GM12878 (cell line): ENCODE measurements around the gene RAD52. TPM values are rescaled to one million over a fixed set of nuclear protein-coding genes. Genes with fewer than 3 reads are reported as not detected.

Experiments
- BCL11A ChIP-seq: IDR thresholded peaks from 2 replicates; pipeline ENCODE4 v1.6.1; 2011; ENCODE audit warnings: low read depth, low read length
- BCL3 ChIP-seq: IDR thresholded peaks from 2 replicates; pipeline ENCODE4 v1.6.1; 2011; ENCODE audit warnings: borderline replicate concordance, low read depth, mild to moderate bottlenecking, moderate library complexity, low read length; ENCODE audit not compliant: insufficient read depth, poor library complexity, severe bottlenecking
- BHLHE40 ChIP-seq, 2 experiments: fragments of 450-650 bp in 1 of 2; IDR thresholded peaks; 2 replicates each; pipeline ENCODE4 v1.6.1; 2011 to 2017; ENCODE audit warnings: low read depth in 2 of 2, borderline replicate concordance in 1 of 2, improper control_type of control experiment in 1 of 2, low read length in 1 of 2, mild to moderate bottlenecking in 1 of 2
- CUX1 ChIP-seq: IDR thresholded peaks from 2 replicates; pipeline ENCODE4 v1.6.1; 2012; ENCODE audit warnings: improper control_type of control experiment, low read depth, low read length; ENCODE audit not compliant: insufficient replicate concordance
- ETV6 ChIP-seq, 2 experiments: fragments of 450-650 bp in 1 of 2; IDR thresholded peaks in 1 of 2; conservative IDR thresholded peaks in 1 of 2; 2 replicates each; pipeline ENCODE4 v1.6.1; 2014; ENCODE audit warnings: antibody characterized with exemption in 1 of 2, borderline replicate concordance in 1 of 2, low read depth in 1 of 2, mild to moderate bottlenecking in 1 of 2, moderate library complexity in 1 of 2
- FOXM1 ChIP-seq: IDR thresholded peaks from 2 replicates; pipeline ENCODE4 v1.6.1; 2012; ENCODE audit warnings: low read depth, mild to moderate bottlenecking, inconsistent platforms, low read length, moderate library complexity
- GABPA ChIP-seq: IDR thresholded peaks from 2 replicates; pipeline ENCODE4 v1.6.1; 2014; ENCODE audit warnings: antibody characterized with exemption, low read depth, mild to moderate bottlenecking, inconsistent platforms
- HDGF ChIP-seq: fragments of 450-650 bp; IDR thresholded peaks from 2 replicates; pipeline ENCODE4 v1.6.1; 2016; ENCODE audit warnings: antibody characterized with exemption
- IKZF2 ChIP-seq, 2 experiments: fragments of 450-650 bp; IDR thresholded peaks; 2 replicates each; pipeline ENCODE4 v1.6.1; 2017; ENCODE audit warnings: mild to moderate bottlenecking in 2 of 2, moderate library complexity in 2 of 2
- JUNB ChIP-seq: IDR thresholded peaks from 2 replicates; pipeline ENCODE4 v1.6.1; 2016; ENCODE audit warnings: antibody characterized with exemption, mild to moderate bottlenecking
- MAX ChIP-seq: IDR thresholded peaks from 2 replicates; pipeline ENCODE4 v1.6.1; 2012; ENCODE audit warnings: low read depth, low read length, improper control_type of control experiment
- MTA2 ChIP-seq: fragments of 450-650 bp; IDR thresholded peaks from 2 replicates; pipeline ENCODE4 v1.6.1; 2016; ENCODE audit warnings: low read depth, mild to moderate bottlenecking, moderate library complexity
- MYB ChIP-seq: fragments of 150-350 bp; IDR thresholded peaks from 2 replicates; pipeline ENCODE4 v1.6.1; 2014; ENCODE audit warnings: mild to moderate bottlenecking, low read depth, low read length, borderline replicate concordance
- NR2C1 ChIP-seq: fragments of 450-650 bp; IDR thresholded peaks from 2 replicates; pipeline ENCODE4 v1.6.1; 2017; ENCODE audit warnings: antibody characterized with exemption, mild to moderate bottlenecking, moderate library complexity
- POLR2AphosphoS2 ChIP-seq: IDR thresholded peaks from 2 replicates; pipeline ENCODE4 v1.6.1; 2011; ENCODE audit warnings: low read depth, mild to moderate bottlenecking, low read length, improper control_type of control experiment, moderate library complexity
- SMAD1 ChIP-seq: fragments of 450-650 bp; IDR thresholded peaks from 2 replicates; pipeline ENCODE4 v1.6.1; 2018; ENCODE audit warnings: mild to moderate bottlenecking, low read depth; ENCODE audit not compliant: partially characterized antibody
- ZNF384 ChIP-seq: IDR thresholded peaks from 2 replicates; pipeline ENCODE4 v1.6.1; 2012; ENCODE audit warnings: low read depth, mild to moderate bottlenecking, low read length, improper control_type of control experiment, borderline replicate concordance
- ZNF592 ChIP-seq: fragments of 450-650 bp; IDR thresholded peaks from 2 replicates; pipeline ENCODE4 v1.6.1; 2017; ENCODE audit warnings: mild to moderate bottlenecking, moderate library complexity
- polyA plus RNA-seq, 11 experiments: library from polyadenylated mRNA; depleted of rRNA in 4 of 11; unstranded in 6 of 11; stranded (reverse) in 5 of 11; fragments of >200 nt; fragmentation: Nextera tagmentation in 4 of 11; fragmentation: Illumina TruSeq in 1 of 11; extraction: Ambion mirVana in 4 of 11; extraction: Trizol in 1 of 11; gene quantifications; 1 replicate in 1 of 11; 2 replicates in 10 of 11; pipeline versions ENCODE4 v1.2.1 to v1.2.3, GENCODE V29; 2011 to 2016; ENCODE audit warnings: inconsistent platforms in 2 of 11, missing spikeins in 2 of 11, low read depth in 1 of 11
- total RNA-seq, 4 experiments: library from RNA; depleted of rRNA in 3 of 4; stranded (reverse); fragments of >200 nt in 3 of 4; fragmentation: Illumina TruSeq in 1 of 4; extraction: Trizol in 1 of 4; gene quantifications; 2 replicates each; pipeline versions ENCODE4 v1.2.1 to v1.2.3, GENCODE V29; 2013 to 2021

RAD52 gene
- total and polyA plus RNA-seq, 10 of the 15 experiments (the other 5 are each of a cell fraction or from before 2014, with no cell fraction given), result 2.0 to 15.7 (median 8.9) TPM

GRCh38 chr12:958588-959123 is 9.2 kb upstream of the RAD52 start (continued):
- peak; percentile 82 to 84 for TF ChIP-seq IKZF2 (IDR thresholded peaks at IDR 0.05)
- TF ChIP-seq ZNF384, result no peak
- TF ChIP-seq HDGF, result peak; percentile 87
- peak; percentile 81 for TF ChIP-seq JUNB
- 0 out of 2 replicates have a peak, but pooled peaks have one; percentile 13 for TF ChIP-seq ZNF592
- TF ChIP-seq MTA2, result peak; percentile 52; the same call in 1 of the 2 replicates
- TF ChIP-seq POLR2AphosphoS2, result no peak
- peak; percentile 55; the same call in 1 of the 2 replicates for TF ChIP-seq BCL11A
- no peak for TF ChIP-seq MAX
- TF ChIP-seq MYB, result no peak
- TF ChIP-seq SMAD1, result peak; percentile 59
- peak; percentile 39 for TF ChIP-seq CUX1
- peak; percentile 84; the same call in 1 of the 2 replicates for TF ChIP-seq FOXM1
- TF ChIP-seq NR2C1, result no peak
- TF ChIP-seq ETV6 (conservative IDR thresholded peaks at IDR 0.05 in 1 of 2, IDR thresholded peaks at IDR 0.05 in 1 of 2; ENCODE audit: borderline replicate concordance in 1 of 2, low read depth in 1 of 2), result peak in 1 of 2 experiments; percentile 73; a peak in 1 of 4 replicates
- TF ChIP-seq BCL3, result peak; percentile 72
- 0 out of 2 replicates have a peak, but pooled peaks have one; percentile 42 for TF ChIP-seq GABPA
- TF ChIP-seq BHLHE40 (IDR thresholded peaks at IDR 0.05; ENCODE audit: borderline replicate concordance in 1 of 2, low read depth in 2 of 2, low read length in 1 of 2), result 0 out of 4 replicates have a peak, but pooled peaks have one; percentile 5 to 20
